ENCODE data around the gene HMHB1. TPM values are rescaled to one million over a fixed set of nuclear protein-coding genes. Genes with fewer than 3 reads are reported as not detected.

HMHB1 gene
- not detected for polyA plus RNA-seq (2012; ENCODE audit: insufficient read depth, insufficient read length)

GRCh38 chr5:143812085-143812705 lies at the start of gene HMHB1:
Gene HMHB1, plus strand, starts transcription at chr5:143812161.
- no peak within 1 kb of the TSS; the same call in 1 of the 2 replicates for H3K4me3 ChIP-seq (ENCODE audit: low read length)
- DNase-seq (ENCODE audit: low read depth, low spot score): peak; percentile 61

GRCh38 chr5:143762636-143763220 lies 49.2 kb upstream of the HMHB1 start:
- DNase-seq (ENCODE audit: low read depth, low spot score): no peak
- H3K4me3 ChIP-seq (ENCODE audit: low read length): no peak overlapping the region

GRCh38 chr5:143767162-143767561 lies 44.8 kb upstream of the HMHB1 start:
- no peak for DNase-seq (ENCODE audit: low read depth, low spot score)
- H3K4me3 ChIP-seq (ENCODE audit: low read length): no peak overlapping the region

GRCh38 chr5:143769026-143769786 lies 42.8 kb upstream of the HMHB1 start:
- no peak for DNase-seq (ENCODE audit: low read depth, low spot score)

GRCh38 chr5:143770450-143770849 lies 41.5 kb upstream of the HMHB1 start:
- no peak overlapping the region for H3K4me3 ChIP-seq (ENCODE audit: low read length)
- DNase-seq (ENCODE audit: low read depth, low spot score): peak; percentile 6

More at GRCh38 chr5:143769026-143769786, 42.8 kb upstream of the HMHB1 start:
- H3K4me3 ChIP-seq (ENCODE audit: low read length): no peak overlapping the region

GRCh38 chr5:143771189-143771588 lies 40.8 kb upstream of the HMHB1 start:
- no peak for DNase-seq (ENCODE audit: low read depth, low spot score)
- no peak overlapping the region for H3K4me3 ChIP-seq (ENCODE audit: low read length)

GRCh38 chr5:143771602-143772001 lies 40.4 kb upstream of the HMHB1 start:
- DNase-seq (ENCODE audit: low read depth, low spot score): no peak
- H3K4me3 ChIP-seq (ENCODE audit: low read length): no peak overlapping the region

- H3K4me3 ChIP-seq (ENCODE audit: low read length): no peak overlapping the region
- DNase-seq (ENCODE audit: low read depth, low spot score): no peak
These were observed 39.3 kb upstream of the HMHB1 start for GRCh38 chr5:143772621-143773020.

- no peak for DNase-seq (ENCODE audit: low read depth, low spot score)
- no peak overlapping the region for H3K4me3 ChIP-seq (ENCODE audit: low read length)
These were observed 36.7 kb upstream of the HMHB1 start for GRCh38 chr5:143775258-143775657.

- DNase-seq (ENCODE audit: low read depth, low spot score): no peak
- no peak overlapping the region for H3K4me3 ChIP-seq (ENCODE audit: low read length)
These were observed 35.0 kb upstream of the HMHB1 start for GRCh38 chr5:143776951-143777350.

- no peak overlapping the region for H3K4me3 ChIP-seq (ENCODE audit: low read length)
- no peak for DNase-seq (ENCODE audit: low read depth, low spot score)
These were observed 32.5 kb upstream of the HMHB1 start for GRCh38 chr5:143779506-143779905.

- DNase-seq (ENCODE audit: low read depth, low spot score): no peak
- no peak overlapping the region for H3K4me3 ChIP-seq (ENCODE audit: low read length)
These were observed 29.9 kb upstream of the HMHB1 start for GRCh38 chr5:143781993-143782520.

- no peak for DNase-seq (ENCODE audit: low read depth, low spot score)
- H3K4me3 ChIP-seq (ENCODE audit: low read length): no peak overlapping the region
These were observed 29.2 kb upstream of the HMHB1 start for GRCh38 chr5:143782588-143783386.

GRCh38 chr5:143788401-143788800 lies 23.6 kb upstream of the HMHB1 start:
- no peak for DNase-seq (ENCODE audit: low read depth, low spot score)
- no peak overlapping the region for H3K4me3 ChIP-seq (ENCODE audit: low read length)

GRCh38 chr5:143790457-143791112 lies 21.4 kb upstream of the HMHB1 start:
- DNase-seq (ENCODE audit: low read depth, low spot score): no peak
- no peak overlapping the region for H3K4me3 ChIP-seq (ENCODE audit: low read length)

- H3K4me3 ChIP-seq (ENCODE audit: low read length): no peak overlapping the region
- no peak for DNase-seq (ENCODE audit: low read depth, low spot score)
These were observed 19.9 kb upstream of the HMHB1 start for GRCh38 chr5:143791848-143792731.

- H3K4me3 ChIP-seq (ENCODE audit: low read length): no peak overlapping the region
- no peak for DNase-seq (ENCODE audit: low read depth, low spot score)
These were observed 18.7 kb upstream of the HMHB1 start for GRCh38 chr5:143793249-143793648.

GRCh38 chr5:143796125-143796524 lies 15.8 kb upstream of the HMHB1 start:
- DNase-seq (ENCODE audit: low read depth, low spot score): no peak
- no peak overlapping the region for H3K4me3 ChIP-seq (ENCODE audit: low read length)
